Psoas muscle (tissue), 8 donors: ENCODE measurements around the gene TMEM253. TPM values are rescaled to one million over a fixed set of nuclear protein-coding genes. Genes with fewer than 3 reads are reported as not detected.

Experiments used
- ATAC-seq, 4 donors: fragments of 200-7000 bp; cut with Tn5 transposase; one replicate each; pipeline ENCODE4 v1.9.1; 2020; ENCODE audit warnings: moderate library complexity in 3 of 4, mild to moderate bottlenecking in 2 of 4
- DNase-seq, 2 donors: peaks; one replicate each; pipeline ENCODE4 v3.0.0-alpha.2; 2020
- H3K27ac ChIP-seq: fragments of 200-600 bp; one replicate; pipeline ENCODE4 v1.8.0; 2022
- H3K27me3 ChIP-seq, 3 donors: fragments of 200-600 bp in 1 of 3; one replicate each; pipeline versions ENCODE4 v1.6.1 to v1.8.0; 2013 to 2022; ENCODE audit warnings: low read length in 2 of 3, mild to moderate bottlenecking in 2 of 3, moderate library complexity in 1 of 3; ENCODE audit not compliant: insufficient read depth in 3 of 3
- H3K36me3 ChIP-seq, 2 donors: fragments of 200-600 bp in 1 of 2; one replicate each; pipeline versions ENCODE4 v1.6.1 to v1.8.0; 2013 to 2022; ENCODE audit warnings: low read depth in 1 of 2, mild to moderate bottlenecking in 1 of 2, moderate library complexity in 1 of 2; ENCODE audit not compliant: insufficient read depth in 1 of 2
- H3K4me1 ChIP-seq: fragments of 200-600 bp; one replicate; pipeline ENCODE4 v1.8.0; 2022
- H3K4me3 ChIP-seq: fragments of 200-600 bp; one replicate; pipeline ENCODE4 v1.8.0; 2022; ENCODE audit warnings: mild to moderate bottlenecking
- H3K9me3 ChIP-seq: fragments of 200-600 bp; one replicate; pipeline ENCODE4 v1.8.0; 2022
- CTCF ChIP-seq: fragments of 200-600 bp; IDR thresholded peaks from one replicate; pipeline ENCODE4 v1.8.0; 2022; ENCODE audit warnings: antibody characterized with exemption
- WGBS, 3 donors: extraction: QIAGEN DNeasy Blood & Tissue Kit; methylation state at CpG; one replicate each; pipeline versions ENCODE4 v1.1.6 to v1.1.7; 2013; 5-methylcytosine and 5-hydroxymethylcytosine counted together
- intact Hi-C, 2 donors: fragments of 100-400 bp; cut with DNase I; formaldehyde crosslinking; loops; one replicate each; pipeline versions ENCODE4 v1.11.0 to v1.14.2; 2022
- polyA plus RNA-seq, 3 donors: library from polyadenylated mRNA; stranded (reverse); fragments of 200-250 nt; gene quantifications; one replicate each; pipeline ENCODE4 v1.2.3, GENCODE V29; 2013
- total RNA-seq, 4 donors: library from RNA; stranded (reverse); fragmentation: NEBNext Ultra II Directional in 2 of 4; extraction: Animal tissue kit (Norgen Biotek cat#: 25700) in 2 of 4; gene quantifications; one replicate each; pipeline versions ENCODE4 v1.2.1 to v1.2.4, GENCODE V29; 2021 to 2023
- donor health status: healthy with polysubstance abuse.
- donor health status: DM: no; HTN: no; CAD: no; lungs with moderate emphysema.
- donor health status: Bipolar disorder and iron deficiency.
- donor health status: healthy.
- donor health status: DM: yes; HTN: yes; CAD: no.
- donor health status: DM: no; HTN: no; CAD: no.
- donor health status: DM: no; HTN: no; CAD: no.
- donor health status: DM: yes; HTN: yes; CAD: no.

TMEM253 gene
- total and polyA plus RNA-seq, 7 donors, result 0.10 to 0.29 (median 0.17) TPM; not detected in 2

DNA sequence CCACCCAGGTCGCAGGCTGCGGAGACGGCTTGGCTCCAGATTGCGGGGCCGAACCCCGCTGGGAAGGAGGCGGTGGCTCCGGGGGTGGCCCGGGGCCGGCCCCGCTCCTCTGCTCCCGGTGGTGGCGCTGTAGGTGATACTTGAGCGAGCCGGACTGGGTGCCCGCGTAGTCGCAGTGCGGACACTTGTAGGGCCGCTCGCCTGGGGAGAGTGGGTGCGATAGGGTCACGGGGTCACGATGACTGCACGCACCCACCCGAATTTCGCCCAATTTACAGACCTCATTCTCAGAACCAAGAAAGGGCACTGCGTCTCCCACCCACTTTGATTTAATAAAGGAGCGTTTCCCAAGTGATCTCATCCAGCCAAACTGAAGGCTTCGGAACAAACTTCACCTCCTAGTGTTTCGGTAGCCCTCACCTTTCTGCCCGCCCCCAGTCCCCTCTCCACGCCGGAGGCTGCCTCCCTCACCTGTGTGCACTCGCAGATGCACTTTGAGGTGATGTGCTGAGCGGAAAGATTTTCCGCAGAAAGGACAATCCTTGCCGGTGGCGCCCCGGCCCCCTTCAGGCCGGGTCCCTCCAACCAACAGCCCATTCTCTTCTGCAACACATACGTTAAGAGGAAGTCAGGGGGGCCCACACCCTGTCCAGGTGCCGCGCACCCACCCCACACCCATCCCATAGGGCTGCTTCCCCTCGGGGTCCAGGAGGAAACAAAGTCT is 9.8 kb upstream of the TMEM253 start:
- H3K27me3 ChIP-seq, result no peaks in the 10 kb centered on the region
- no peak for TF ChIP-seq CTCF
- 92% methylated on average over 43 to 45 of the region's 45 CpGs for WGBS, 3 donors
- ATAC-seq (no peak), DNase-seq (no peak)
- H3K4me3 ChIP-seq, result no peak overlapping the region
- no peaks in the 10 kb centered on the region for H3K9me3 ChIP-seq
- H3K36me3 ChIP-seq, result peaks cover 0 to 60% of the 10 kb centered on the region in 2 donors
- intact Hi-C loops, result loop anchor here in 1 of 2 donors (5.0 to 10.0 kb wide), 2 partner anchors 74 to 406 kb away; partner anchors contain the start of genes ANG and RNASE4
- peaks cover 2% of the 10 kb centered on the region for H3K4me1 ChIP-seq
- no peak overlapping the region for H3K27ac ChIP-seq

- peaks cover 0 to 52% of the 10 kb centered on the region in 2 donors for H3K36me3 ChIP-seq
- TF ChIP-seq CTCF, result no peak
- peak in 3 of 4 donors; percentile 2 to 11 (median 4) for ATAC-seq
- intact Hi-C loops, result loop anchor here in 1 of 2 donors (5.0 to 10.0 kb wide), 2 partner anchors 75 to 407 kb away; partner anchors contain the start of genes ANG and RNASE4
- H3K27me3 ChIP-seq, result no peaks in the 10 kb centered on the region
- no peak overlapping the region for H3K27ac ChIP-seq
- no peak for DNase-seq
- no peaks in the 10 kb centered on the region for H3K9me3 ChIP-seq
- H3K4me1 ChIP-seq, result peaks cover 4% of the 10 kb centered on the region
- H3K4me3 ChIP-seq, result no peak overlapping the region
- WGBS, 3 donors, result 91 to 94% (median 91%) methylated on average over 39 to 42 of the region's 42 CpGs
Observed at GRCh38 chr14:21091821-21092272, 9.0 kb upstream of the TMEM253 start.

DNA sequence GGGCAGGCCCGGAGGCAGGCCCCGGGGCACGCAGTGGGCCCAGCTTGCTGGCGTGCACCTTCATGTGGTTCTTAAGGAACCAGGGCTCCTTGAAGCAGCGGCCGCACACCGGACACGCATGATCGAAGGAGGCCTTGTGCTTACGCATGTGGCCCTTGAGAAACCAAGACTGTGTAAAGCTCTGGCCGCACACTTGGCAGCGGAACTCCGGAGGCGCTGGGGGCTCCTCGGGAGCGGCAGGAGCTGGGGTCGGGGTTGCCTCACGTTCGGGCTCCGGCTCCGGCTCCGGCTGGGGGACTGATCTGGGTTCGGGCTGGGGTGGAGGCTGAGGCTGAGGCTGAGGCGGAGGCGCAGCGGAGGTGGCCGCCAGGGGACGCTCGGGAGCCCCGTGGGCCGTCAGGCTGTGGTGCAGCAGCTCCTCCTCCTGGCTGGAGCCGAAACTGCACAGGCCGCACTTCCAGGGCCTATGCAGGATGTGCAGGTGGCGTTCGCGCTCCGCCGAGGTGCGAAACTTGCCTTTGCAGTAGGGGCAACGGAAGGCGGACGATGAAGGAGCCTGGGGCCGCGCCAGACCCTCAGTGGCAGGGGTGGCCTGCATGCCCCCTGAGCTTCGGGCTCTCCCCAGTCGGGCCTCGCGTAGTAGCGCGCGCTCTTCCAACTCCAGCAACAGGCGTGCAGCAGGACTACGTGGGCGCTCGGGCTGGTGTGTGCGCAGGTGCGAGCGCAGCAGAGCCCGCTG is 8.4 kb upstream of the TMEM253 start:
- peak; percentile 83 to 92 for DNase-seq
- 49 to 57% (median 49%) methylated on average over 56 to 59 of the region's 59 CpGs for WGBS, 3 donors
- Histone ChIP-seq H3K27me3 (no peaks in the 10 kb centered on the region), H3K36me3 (peaks cover 0 to 46% of the 10 kb centered on the region in 2 donors), H3K27ac (no peak overlapping the region), H3K9me3 (no peaks in the 10 kb centered on the region), H3K4me3 (no peak overlapping the region), H3K4me1 (peaks cover 4% of the 10 kb centered on the region)
- ATAC-seq, result peak; percentile 91 to 95 (median 92)
- TF ChIP-seq CTCF, result peak; percentile 100
- intact Hi-C loops, result loop anchor here in 1 of 2 donors (5.0 to 10.0 kb wide), 2 partner anchors 75 to 408 kb away; partner anchors contain the start of genes ANG and RNASE4

- Histone ChIP-seq H3K9me3 (no peaks in the 10 kb centered on the region), H3K4me3 (no peak overlapping the region), H3K36me3 (peaks cover 0 to 45% of the 10 kb centered on the region in 2 donors), H3K27ac (no peak overlapping the region), H3K27me3 (no peaks in the 10 kb centered on the region), H3K4me1 (peaks cover 4% of the 10 kb centered on the region)
- ATAC-seq (no peak), DNase-seq (no peak)
- 81 to 84% (median 81%) methylated on average over 36 of the region's 36 CpGs for WGBS, 3 donors
- intact Hi-C loops, result loop anchor here in 1 of 2 donors (5.0 to 10.0 kb wide), 2 partner anchors 76 to 408 kb away; partner anchors contain the start of genes ANG and RNASE4
- TF ChIP-seq CTCF, result no peak
Observed at GRCh38 chr14:21093018-21093417, 7.8 kb upstream of the TMEM253 start.
